Measurements from ENCODE around the gene COL10A1.

GRCh38 chr6:116073765-116074440 is 52.0 kb downstream of the COL10A1 start:
- TF ChIP-seq POLR2A (IDR thresholded peaks at IDR 0.05) (no peak), CTCF (IDR thresholded peaks at IDR 0.05) (no peak)

Measured in Peyer's patch (tissue), 4 donors.